Measurements from ENCODE around the gene BEST1. TPM values are rescaled to one million over a fixed set of nuclear protein-coding genes. Genes with fewer than 3 reads are reported as not detected.
A peak's percentile ranks its signal among the peaks of the same experiment; 100 is the strongest.

BEST1 gene
- total and polyA plus RNA-seq, 2 of the 13 experiments (the other 11 are each of a cell fraction or from before 2014, with no cell fraction given) = 0.09 to 0.65 TPM

DNA sequence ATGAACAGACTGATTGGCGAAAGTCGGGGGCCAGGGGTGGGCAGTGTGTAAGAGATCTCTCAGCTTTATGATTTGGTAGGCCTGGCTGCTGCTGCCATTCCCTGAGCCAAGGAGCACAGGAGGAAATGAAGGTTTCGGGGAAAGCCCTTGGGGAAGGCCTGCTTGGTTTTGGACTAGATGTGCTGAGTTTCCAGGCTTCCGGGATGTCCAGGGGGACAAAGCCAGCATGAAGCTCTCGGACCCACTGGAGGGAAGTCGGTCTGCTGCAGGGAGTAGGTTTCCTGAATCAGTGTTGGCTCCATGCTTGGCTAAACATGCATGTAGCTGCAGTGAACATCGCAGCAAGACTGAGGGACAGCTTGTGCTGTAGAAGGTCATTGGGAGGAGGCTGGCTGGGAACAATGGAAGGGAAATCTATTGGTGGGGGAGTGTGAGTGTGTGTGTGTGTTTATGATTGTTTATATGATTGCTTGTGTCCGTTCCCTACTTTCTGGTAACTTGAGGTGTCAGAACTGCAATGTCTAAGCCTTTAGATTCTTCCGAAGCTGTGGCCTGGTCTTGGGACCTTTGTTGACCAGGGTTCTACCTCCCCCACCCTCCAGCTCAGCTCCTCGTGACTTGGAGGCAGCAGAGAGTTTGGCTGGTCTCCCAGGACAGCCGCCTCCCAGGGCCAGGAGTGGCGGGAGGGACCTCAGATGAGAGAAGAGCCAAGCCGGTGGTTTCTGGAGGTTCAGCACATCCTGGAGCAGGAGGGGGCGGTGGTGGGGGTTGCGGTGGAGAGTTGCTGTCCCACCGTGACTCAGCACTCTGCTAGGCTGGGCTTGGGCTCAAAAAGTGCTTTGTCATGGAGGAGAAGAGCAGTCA, 21.3 kb downstream of the BEST1 start (continued):
- TF ChIP-seq, protein P1, sequence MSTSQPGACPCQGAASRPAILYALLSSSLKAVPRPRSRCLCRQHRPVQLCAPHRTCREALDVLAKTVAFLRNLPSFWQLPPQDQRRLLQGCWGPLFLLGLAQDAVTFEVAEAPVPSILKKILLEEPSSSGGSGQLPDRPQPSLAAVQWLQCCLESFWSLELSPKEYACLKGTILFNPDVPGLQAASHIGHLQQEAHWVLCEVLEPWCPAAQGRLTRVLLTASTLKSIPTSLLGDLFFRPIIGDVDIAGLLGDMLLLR (CRISPR knock-in tag; IDR thresholded peaks at IDR 0.05) = 0 out of 2 replicates have a peak, but pooled peaks have one; percentile 45
- TF ChIP-seq TBP (CRISPR knock-in tag; IDR thresholded peaks at IDR 0.05) (no peak), POLR2G (IDR thresholded peaks at IDR 0.05; ENCODE audit: low read depth, low read length) (peak; percentile 63; the same call in 1 of the 2 replicates), KLF9 (CRISPR knock-in tag; IDR thresholded peaks at IDR 0.05; ENCODE audit: low read depth) (0 out of 2 replicates have a peak, but pooled peaks have one; percentile 67), ZNF564 (CRISPR knock-in tag; IDR thresholded peaks at IDR 0.05) (peak; percentile 51; the same call in 1 of the 2 replicates), SNAI1 (CRISPR knock-in tag; IDR thresholded peaks at IDR 0.05; ENCODE audit: borderline replicate concordance) (0 out of 2 replicates have a peak, but pooled peaks have one; percentile 29), AHR (CRISPR knock-in tag; IDR thresholded peaks at IDR 0.05) (0 out of 2 replicates have a peak, but pooled peaks have one; percentile 39), ZNF670 (CRISPR knock-in tag; IDR thresholded peaks at IDR 0.05; ENCODE audit: borderline replicate concordance) (no peak), EP300 (IDR thresholded peaks at IDR 0.05; ENCODE audit: low read depth in 2 of 2, low read length in 2 of 2) (peak in 1 of 2 experiments; percentile 95; a peak in 3 of 4 replicates), EP300 (CRISPR knock-in tag; IDR thresholded peaks at IDR 0.05; ENCODE audit: borderline replicate concordance) (peak; percentile 71), FOXP1 (IDR thresholded peaks at IDR 0.05) (no peak), FOXP1 (CRISPR knock-in tag; IDR thresholded peaks at IDR 0.05) (peak; percentile 46; the same call in 1 of the 2 replicates), BHLHE40 (IDR thresholded peaks at IDR 0.05; ENCODE audit: low read length) (peak; percentile 59; the same call in 1 of the 2 replicates), ZNF615 (CRISPR knock-in tag; IDR thresholded peaks at IDR 0.05; ENCODE audit: borderline replicate concordance) (0 out of 2 replicates have a peak, but pooled peaks have one; percentile 34), KDM4B (CRISPR knock-in tag; IDR thresholded peaks at IDR 0.05) (0 out of 2 replicates have a peak, but pooled peaks have one; percentile 31), FOXA1 (IDR thresholded peaks at IDR 0.05) (no peak), FOXA1 (CRISPR knock-in tag; IDR thresholded peaks at IDR 0.05) (peak; percentile 62), ZMYM3 (CRISPR knock-in tag; IDR thresholded peaks at IDR 0.05) (peak; percentile 46; the same call in 1 of the 2 replicates), ZNF451 (CRISPR knock-in tag; IDR thresholded peaks at IDR 0.05) (0 out of 2 replicates have a peak, but pooled peaks have one; percentile 30), ZNF589 (CRISPR knock-in tag; conservative IDR thresholded peaks at IDR 0.05) (no peak), CCDC6 (CRISPR knock-in tag; IDR thresholded peaks at IDR 0.05) (peak; percentile 70; the same call in 1 of the 2 replicates), POGZ (CRISPR knock-in tag; IDR thresholded peaks at IDR 0.05) (peak; percentile 64), KDM5A (IDR thresholded peaks at IDR 0.05; ENCODE audit: borderline replicate concordance, low read length) (peak; percentile 73; the same call in 1 of the 2 replicates)
- TF ChIP-seq, protein P2, sequence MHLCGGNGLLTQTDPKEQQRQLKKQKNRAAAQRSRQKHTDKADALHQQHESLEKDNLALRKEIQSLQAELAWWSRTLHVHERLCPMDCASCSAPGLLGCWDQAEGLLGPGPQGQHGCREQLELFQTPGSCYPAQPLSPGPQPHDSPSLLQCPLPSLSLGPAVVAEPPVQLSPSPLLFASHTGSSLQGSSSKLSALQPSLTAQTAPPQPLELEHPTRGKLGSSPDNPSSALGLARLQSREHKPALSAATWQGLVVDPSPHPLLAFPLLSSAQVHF (CRISPR knock-in tag; IDR thresholded peaks at IDR 0.05) = no peak
- TF ChIP-seq, protein P3, sequence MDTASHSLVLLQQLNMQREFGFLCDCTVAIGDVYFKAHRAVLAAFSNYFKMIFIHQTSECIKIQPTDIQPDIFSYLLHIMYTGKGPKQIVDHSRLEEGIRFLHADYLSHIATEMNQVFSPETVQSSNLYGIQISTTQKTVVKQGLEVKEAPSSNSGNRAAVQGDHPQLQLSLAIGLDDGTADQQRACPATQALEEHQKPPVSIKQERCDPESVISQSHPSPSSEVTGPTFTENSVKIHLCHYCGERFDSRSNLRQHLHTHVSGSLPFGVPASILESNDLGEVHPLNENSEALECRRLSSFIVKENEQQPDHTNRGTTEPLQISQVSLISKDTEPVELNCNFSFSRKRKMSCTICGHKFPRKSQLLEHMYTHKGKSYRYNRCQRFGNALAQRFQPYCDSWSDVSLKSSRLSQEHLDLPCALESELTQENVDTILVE (CRISPR knock-in tag; IDR thresholded peaks at IDR 0.05) = peak; percentile 57; the same call in 1 of the 2 replicates
- TF ChIP-seq, protein P4, sequence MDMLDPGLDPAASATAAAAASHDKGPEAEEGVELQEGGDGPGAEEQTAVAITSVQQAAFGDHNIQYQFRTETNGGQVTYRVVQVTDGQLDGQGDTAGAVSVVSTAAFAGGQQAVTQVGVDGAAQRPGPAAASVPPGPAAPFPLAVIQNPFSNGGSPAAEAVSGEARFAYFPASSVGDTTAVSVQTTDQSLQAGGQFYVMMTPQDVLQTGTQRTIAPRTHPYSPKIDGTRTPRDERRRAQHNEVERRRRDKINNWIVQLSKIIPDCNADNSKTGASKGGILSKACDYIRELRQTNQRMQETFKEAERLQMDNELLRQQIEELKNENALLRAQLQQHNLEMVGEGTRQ (IDR thresholded peaks at IDR 0.05; ENCODE audit: low read depth, low read length) = peak; percentile 56
- TF ChIP-seq, protein P4 (CRISPR knock-in tag; IDR thresholded peaks at IDR 0.05; ENCODE audit: borderline replicate concordance) = peak; percentile 48; the same call in 1 of the 2 replicates
